Esophagus muscularis mucosa (tissue), 3 donors: ENCODE results near the gene HK1.

Source experiments
- EP300 ChIP-seq: sonication (generic); formaldehyde crosslinking; IDR thresholded peaks from one replicate; pipeline ENCODE4 v1.6.1; 2017; ENCODE audit warnings: antibody characterized with exemption
- TF ChIP-seq, protein P1 (sequence below), 3 experiments: fragments of 200-600 bp in 2 of 3; fragments of 450-650 bp in 1 of 3; sonication (generic) in 2 of 3; IDR thresholded peaks; one replicate each; pipeline ENCODE4 v1.5.1; 2017 to 2019; ENCODE audit warnings: antibody characterized with exemption in 3 of 3, mild to moderate bottlenecking in 2 of 3, moderate library complexity in 1 of 3

DNA sequence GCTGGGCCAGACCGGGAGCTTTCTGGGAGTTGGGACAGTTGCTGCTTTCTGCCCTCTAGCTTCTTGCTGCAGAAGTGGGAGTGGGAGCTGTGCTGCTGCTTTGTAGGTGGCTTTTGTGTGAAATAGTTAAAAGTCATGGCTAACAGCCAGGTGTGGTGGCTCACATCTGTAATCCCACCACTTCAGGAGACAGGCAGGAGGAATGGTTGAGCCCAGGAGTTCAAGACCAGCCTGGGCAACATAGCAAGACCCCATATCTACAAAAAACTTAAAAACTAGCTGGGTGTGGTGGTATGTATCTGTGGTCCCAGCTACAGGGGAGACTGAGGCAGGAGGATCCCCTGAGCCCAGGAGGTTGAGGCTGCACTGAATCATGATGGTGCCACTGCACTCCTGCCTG, 124.8 kb downstream of the HK1 start:
- TF ChIP-seq, protein P1, sequence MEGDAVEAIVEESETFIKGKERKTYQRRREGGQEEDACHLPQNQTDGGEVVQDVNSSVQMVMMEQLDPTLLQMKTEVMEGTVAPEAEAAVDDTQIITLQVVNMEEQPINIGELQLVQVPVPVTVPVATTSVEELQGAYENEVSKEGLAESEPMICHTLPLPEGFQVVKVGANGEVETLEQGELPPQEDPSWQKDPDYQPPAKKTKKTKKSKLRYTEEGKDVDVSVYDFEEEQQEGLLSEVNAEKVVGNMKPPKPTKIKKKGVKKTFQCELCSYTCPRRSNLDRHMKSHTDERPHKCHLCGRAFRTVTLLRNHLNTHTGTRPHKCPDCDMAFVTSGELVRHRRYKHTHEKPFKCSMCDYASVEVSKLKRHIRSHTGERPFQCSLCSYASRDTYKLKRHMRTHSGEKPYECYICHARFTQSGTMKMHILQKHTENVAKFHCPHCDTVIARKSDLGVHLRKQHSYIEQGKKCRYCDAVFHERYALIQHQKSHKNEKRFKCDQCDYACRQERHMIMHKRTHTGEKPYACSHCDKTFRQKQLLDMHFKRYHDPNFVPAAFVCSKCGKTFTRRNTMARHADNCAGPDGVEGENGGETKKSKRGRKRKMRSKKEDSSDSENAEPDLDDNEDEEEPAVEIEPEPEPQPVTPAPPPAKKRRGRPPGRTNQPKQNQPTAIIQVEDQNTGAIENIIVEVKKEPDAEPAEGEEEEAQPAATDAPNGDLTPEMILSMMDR (IDR thresholded peaks at IDR 0.05): no peak
- TF ChIP-seq EP300: no peak
